HG03558 (cell line): Measurements from ENCODE around the gene MYCL.
"Not testable (repeated sequence)": the region's sequence is repeated elsewhere in the genome, so short reads cannot be mapped to it uniquely, and the experiment has no call there.

Experiments
- ATAC-seq: cut with Tn5 transposase; IDR thresholded peaks from one replicate; pipeline ENCODE4 v1.9.1; 2021; ENCODE audit warnings: moderate number of reproducible peaks; ENCODE audit not compliant: unreplicated experiment; ENCODE audit errors: extremely low read depth

MYCL gene

GRCh38 chr1:39919545-39919944 lies 17.8 kb upstream of the MYCL start:
- no peak for ATAC-seq

- ATAC-seq = no peak
Observed at GRCh38 chr1:39917825-39918224, 16.1 kb upstream of the MYCL start.

- no peak for ATAC-seq
Observed at GRCh38 chr1:39915499-39916129, 13.9 kb upstream of the MYCL start.

GRCh38 chr1:39913136-39913535 lies 11.4 kb upstream of the MYCL start:
- not testable (repeated sequence) for ATAC-seq

- ATAC-seq = no peak
Observed at GRCh38 chr1:39910263-39910662, 8.5 kb upstream of the MYCL start.

- ATAC-seq = no peak
Observed at GRCh38 chr1:39908534-39908933, 6.8 kb upstream of the MYCL start.

- no peak for ATAC-seq
Observed at GRCh38 chr1:39907528-39908453, 6.1 kb upstream of the MYCL start.

GRCh38 chr1:39905172-39905571 lies 3.5 kb upstream of the MYCL start:
- no peak for ATAC-seq

GRCh38 chr1:39902460-39902807 lies 717 bp upstream of the MYCL start:
- ATAC-seq = no peak

GRCh38 chr1:39901464-39901713 lies 328 bp downstream of the MYCL start:
- ATAC-seq = no peak

- ATAC-seq = no peak
Observed at GRCh38 chr1:39900662-39901463, 854 bp downstream of the MYCL start.

- ATAC-seq = no peak
Observed at GRCh38 chr1:39899611-39900538, 1.8 kb downstream of the MYCL start.

- no peak for ATAC-seq
Observed at GRCh38 chr1:39898648-39899603, 2.8 kb downstream of the MYCL start.

- no peak for ATAC-seq
Observed at GRCh38 chr1:39898191-39898590, 3.5 kb downstream of the MYCL start.

- ATAC-seq = no peak
Observed at GRCh38 chr1:39896909-39897685, 4.6 kb downstream of the MYCL start.

GRCh38 chr1:39895731-39896480 lies 5.8 kb downstream of the MYCL start:
- no peak for ATAC-seq

- no peak for ATAC-seq
Observed at GRCh38 chr1:39894884-39895495, 6.7 kb downstream of the MYCL start.
